HG02588 (cell line): Measurements from ENCODE around the gene SPDYE11.
A peak's percentile ranks its signal among the peaks of the same experiment; 100 is the strongest.
"Not testable (repeated sequence)": the region's sequence is repeated elsewhere in the genome, so short reads cannot be mapped to it uniquely, and the experiment has no call there.

Experiments used
- ATAC-seq: cut with Tn5 transposase; IDR thresholded peaks from one replicate; pipeline ENCODE4 v1.9.1; 2021; ENCODE audit warnings: mild to moderate bottlenecking, moderate library complexity; ENCODE audit not compliant: unreplicated experiment

SPDYE11 gene, protein sequence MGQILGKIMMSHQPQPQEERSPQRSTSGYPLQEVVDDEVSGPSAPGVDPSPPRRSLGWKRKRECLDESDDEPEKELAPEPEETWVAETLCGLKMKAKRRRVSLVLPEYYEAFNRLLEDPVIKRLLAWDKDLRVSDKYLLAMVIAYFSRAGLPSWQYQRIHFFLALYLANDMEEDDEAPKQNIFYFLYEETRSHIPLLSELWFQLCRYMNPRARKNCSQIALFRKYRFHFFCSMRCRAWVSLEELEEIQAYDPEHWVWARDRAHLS

DNA sequence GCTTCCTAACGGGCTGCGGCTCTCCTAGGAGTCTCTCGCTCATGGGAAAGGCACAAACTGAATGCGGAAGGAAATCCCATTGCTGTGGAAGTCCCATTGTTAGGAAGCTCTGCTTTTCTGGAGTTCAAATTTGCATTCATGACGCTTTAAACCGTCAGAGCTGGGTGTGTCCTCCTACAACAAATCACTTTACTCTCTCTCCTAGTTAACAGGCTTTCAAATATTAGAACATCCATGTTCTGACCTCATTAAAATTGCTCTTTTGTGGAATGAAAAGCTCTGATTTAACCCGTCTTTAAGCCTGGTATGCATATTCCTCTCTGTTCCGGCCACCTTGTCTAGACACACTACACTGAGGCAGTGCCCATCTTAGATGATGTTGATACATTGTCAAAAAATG is at the start of gene SPDYE11:
TSS of gene SPDYE11 (minus strand) at position 101 of the 400 bp plus-strand sequence. CDS start 1,800 bp downstream, outside the sequence.
- ATAC-seq, result not testable (repeated sequence)

DNA sequence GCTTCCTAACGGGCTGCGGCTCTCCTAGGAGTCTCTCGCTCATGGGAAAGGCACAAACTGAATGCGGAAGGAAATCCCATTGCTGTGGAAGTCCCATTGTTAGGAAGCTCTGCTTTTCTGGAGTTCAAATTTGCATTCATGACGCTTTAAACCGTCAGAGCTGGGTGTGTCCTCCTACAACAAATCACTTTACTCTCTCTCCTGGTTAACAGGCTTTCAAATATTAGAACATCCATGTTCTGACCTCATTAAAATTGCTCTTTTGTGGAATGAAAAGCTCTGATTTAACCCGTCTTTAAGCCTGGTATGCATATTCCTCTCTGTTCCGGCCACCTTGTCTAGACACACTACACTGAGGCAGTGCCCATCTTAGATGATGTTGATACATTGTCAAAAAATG is 28.2 kb upstream of the SPDYE11 start, which contains the start of gene SPDYE9:
TSS of gene SPDYE9 (minus strand) at position 101 of the 400 bp plus-strand sequence. CDS start 1,800 bp downstream, outside the sequence.
- ATAC-seq, result not testable (repeated sequence)

DNA sequence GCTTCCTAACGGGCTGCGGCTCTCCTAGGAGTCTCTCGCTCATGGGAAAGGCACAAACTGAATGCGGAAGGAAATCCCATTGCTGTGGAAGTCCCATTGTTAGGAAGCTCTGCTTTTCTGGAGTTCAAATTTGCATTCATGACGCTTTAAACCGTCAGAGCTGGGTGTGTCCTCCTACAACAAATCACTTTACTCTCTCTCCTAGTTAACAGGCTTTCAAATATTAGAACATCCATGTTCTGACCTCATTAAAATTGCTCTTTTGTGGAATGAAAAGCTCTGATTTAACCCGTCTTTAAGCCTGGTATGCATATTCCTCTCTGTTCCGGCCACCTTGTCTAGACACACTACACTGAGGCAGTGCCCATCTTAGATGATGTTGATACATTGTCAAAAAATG is 28.0 kb downstream of the SPDYE11 start, which contains the start of gene SPDYE8:
TSS of gene SPDYE8 (minus strand) at position 101 of the 400 bp plus-strand sequence. CDS start 1,800 bp downstream, outside the sequence.
- ATAC-seq, result not testable (repeated sequence)

- not testable (repeated sequence) for ATAC-seq
Observed at GRCh38 chr7:73006491-73006890, 51.2 kb downstream of the SPDYE11 start.

GRCh38 chr7:73005693-73006447 is 51.8 kb downstream of the SPDYE11 start:
- ATAC-seq, result peak; percentile 73

DNA sequence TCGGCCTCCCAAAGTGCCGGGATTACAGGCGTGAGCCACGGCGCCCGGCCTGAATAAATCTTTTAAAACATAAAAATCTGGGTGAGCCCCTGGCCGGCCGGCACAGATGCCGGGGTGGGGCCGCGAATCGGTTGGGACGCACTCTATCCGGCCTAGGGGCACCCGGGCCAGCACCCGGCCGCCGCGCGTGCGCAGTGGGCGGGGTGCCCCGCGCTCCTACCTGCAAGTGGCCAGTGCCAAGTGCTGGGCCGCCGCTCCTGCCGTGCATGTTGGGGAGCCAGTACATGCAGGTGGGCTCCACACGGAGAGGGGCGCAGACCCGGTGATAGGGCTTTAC is 52.4 kb downstream of the SPDYE11 start:
- ATAC-seq, result peak; percentile 82

DNA sequence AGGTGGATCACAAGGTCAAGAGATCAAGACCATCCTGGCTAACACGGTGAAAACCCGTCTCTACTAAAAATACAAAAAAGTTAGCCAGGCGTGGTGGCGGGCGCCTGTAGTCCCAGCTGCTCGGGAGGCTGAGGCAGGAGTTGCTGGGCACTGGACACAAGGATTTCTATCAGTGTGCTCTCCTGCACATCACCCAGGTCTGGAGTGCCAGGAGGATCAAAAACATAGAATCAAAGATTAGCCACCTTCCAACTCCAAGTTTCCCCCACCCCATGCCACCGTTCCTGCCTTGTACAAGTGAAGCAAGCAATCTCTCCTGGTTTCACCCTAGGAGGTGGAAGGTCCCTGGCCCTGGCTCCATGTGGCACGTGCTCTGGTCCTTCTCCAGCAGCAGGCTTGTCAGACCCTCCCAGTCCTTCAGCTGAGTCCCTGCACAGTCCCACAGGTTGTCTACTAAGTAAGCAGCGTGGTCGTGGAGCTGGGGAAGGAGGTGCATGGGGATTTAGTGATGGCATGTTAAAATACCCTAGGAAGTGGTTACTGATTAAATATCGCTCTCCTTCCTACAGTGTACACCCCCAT is 59.7 kb downstream of the SPDYE11 start:
- not testable (repeated sequence) for ATAC-seq
